ENCODE measurements around the gene AGPAT3. TPM values are rescaled to one million over a fixed set of nuclear protein-coding genes. Genes with fewer than 3 reads are reported as not detected.

Gene AGPAT3
- total RNA-seq, 1 donor from 2014 or later = 63.2 TPM

DNA sequence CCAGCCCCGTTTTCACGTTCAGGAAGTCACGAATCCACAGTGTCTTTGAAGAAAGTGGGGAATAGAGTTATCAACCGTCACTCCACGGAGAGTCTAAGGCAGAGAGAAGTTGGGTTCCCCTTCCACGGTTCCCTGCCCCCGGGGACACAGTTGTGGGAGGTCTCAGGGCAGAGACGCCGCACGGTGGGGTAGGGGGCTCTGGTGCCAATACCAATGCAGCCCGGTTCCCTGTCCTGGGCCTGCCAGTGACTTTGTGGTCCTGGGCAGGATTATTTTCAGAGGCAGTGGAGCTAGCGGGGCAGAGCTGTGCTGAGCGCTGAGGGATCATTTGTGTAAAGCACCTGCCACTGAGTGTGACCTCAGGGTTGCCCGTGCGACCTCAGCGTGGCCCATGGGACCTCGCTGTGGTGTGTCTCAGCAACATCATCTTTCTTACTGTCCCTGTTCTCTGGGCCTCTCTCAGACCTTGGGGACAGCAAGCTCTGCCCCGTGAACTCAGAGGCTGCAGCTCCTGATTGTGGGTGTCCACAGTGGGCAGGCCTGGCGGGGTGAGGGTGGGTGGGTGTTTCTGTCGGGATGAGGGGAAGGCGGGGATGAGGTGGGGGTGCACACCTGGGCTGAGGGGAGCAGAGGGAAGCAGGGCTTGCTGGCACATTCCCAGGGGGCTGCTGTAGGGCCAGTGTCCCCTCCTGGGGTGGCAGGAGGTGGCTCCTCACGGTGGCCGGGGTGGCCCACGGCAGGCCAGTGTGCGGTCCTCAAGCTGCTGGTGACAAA, 65.2 kb downstream of the AGPAT3 start:
- no peak for DNase-seq (ENCODE audit: extremely low spot score, unreplicated experiment)
- H3K36me3 Mint-ChIP-seq (ENCODE audit: unreplicated experiment) = peaks cover 3% of the 10 kb centered on the region
- no peaks in the 10 kb centered on the region for H3K27me3 Mint-ChIP-seq (ENCODE audit: unreplicated experiment)
- H3K9me3 Mint-ChIP-seq (ENCODE audit: unreplicated experiment) = no peaks in the 10 kb centered on the region
- H3K4me3 Mint-ChIP-seq (ENCODE audit: unreplicated experiment) = no peak overlapping the region
- TF ChIP-seq, protein P1, sequence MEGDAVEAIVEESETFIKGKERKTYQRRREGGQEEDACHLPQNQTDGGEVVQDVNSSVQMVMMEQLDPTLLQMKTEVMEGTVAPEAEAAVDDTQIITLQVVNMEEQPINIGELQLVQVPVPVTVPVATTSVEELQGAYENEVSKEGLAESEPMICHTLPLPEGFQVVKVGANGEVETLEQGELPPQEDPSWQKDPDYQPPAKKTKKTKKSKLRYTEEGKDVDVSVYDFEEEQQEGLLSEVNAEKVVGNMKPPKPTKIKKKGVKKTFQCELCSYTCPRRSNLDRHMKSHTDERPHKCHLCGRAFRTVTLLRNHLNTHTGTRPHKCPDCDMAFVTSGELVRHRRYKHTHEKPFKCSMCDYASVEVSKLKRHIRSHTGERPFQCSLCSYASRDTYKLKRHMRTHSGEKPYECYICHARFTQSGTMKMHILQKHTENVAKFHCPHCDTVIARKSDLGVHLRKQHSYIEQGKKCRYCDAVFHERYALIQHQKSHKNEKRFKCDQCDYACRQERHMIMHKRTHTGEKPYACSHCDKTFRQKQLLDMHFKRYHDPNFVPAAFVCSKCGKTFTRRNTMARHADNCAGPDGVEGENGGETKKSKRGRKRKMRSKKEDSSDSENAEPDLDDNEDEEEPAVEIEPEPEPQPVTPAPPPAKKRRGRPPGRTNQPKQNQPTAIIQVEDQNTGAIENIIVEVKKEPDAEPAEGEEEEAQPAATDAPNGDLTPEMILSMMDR (IDR thresholded peaks at IDR 0.05) = no peak
- H3K27ac Mint-ChIP-seq (ENCODE audit: unreplicated experiment) = no peak overlapping the region
- H3K4me1 Mint-ChIP-seq (ENCODE audit: unreplicated experiment) = peaks cover 1% of the 10 kb centered on the region

DNA sequence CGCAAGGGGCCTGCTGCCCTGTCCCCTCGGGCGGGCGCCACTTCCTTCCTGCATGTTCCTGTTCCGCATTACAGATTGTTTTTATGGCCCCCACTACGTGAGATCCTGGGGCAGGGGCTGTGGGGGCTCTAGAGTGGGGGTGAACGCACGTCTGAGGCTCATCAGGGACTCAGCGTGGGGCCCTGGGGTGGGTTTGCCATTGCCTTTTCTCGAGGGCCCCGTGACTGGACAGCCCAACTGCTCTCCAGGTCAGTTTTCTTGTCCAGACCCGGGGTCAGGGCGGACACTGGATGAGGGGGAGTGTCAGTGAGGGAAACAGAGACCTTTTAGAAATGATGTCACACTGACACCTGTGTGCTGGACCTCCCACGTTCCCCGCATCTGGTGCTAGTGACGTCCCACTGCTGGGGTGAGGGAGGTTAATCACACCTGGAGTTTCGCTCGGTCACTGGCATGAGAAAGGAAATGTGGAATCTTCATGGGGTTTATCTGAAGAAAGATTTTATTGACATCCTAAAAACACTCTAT, 65.9 kb downstream of the AGPAT3 start:
- DNase-seq (ENCODE audit: extremely low spot score, unreplicated experiment) = no peak
- Mint-ChIP-seq H3K36me3 (ENCODE audit: unreplicated experiment) (peaks cover 3% of the 10 kb centered on the region), H3K4me1 (ENCODE audit: unreplicated experiment) (no peaks in the 10 kb centered on the region), H3K27ac (ENCODE audit: unreplicated experiment) (no peak overlapping the region), H3K4me3 (ENCODE audit: unreplicated experiment) (no peak overlapping the region), H3K9me3 (ENCODE audit: unreplicated experiment) (no peaks in the 10 kb centered on the region), H3K27me3 (ENCODE audit: unreplicated experiment) (no peaks in the 10 kb centered on the region)
- TF ChIP-seq, protein P1 (IDR thresholded peaks at IDR 0.05) = no peak

DNA sequence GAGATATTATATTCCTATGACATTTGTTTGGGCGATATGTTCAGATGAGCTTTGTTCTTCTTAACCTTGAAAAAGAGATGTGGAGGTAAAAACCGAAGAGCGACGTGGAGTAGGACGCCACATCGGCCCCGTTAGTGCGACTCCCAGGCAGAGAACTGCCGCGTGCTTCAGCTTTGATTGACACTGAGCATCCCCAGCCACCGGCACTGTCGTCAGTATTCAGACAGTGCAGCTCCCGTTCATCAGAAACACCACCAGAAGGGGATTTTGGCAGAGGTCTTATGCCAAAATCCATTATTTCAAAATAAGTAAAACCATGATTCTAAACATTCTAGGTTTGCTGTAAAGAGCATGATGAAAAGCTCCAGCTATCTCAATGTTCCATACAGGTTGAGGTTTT, 66.5 kb downstream of the AGPAT3 start:
- Mint-ChIP-seq H3K27ac (ENCODE audit: unreplicated experiment) (no peak overlapping the region), H3K4me3 (ENCODE audit: unreplicated experiment) (no peak overlapping the region), H3K9me3 (ENCODE audit: unreplicated experiment) (no peaks in the 10 kb centered on the region), H3K4me1 (ENCODE audit: unreplicated experiment) (no peaks in the 10 kb centered on the region), H3K27me3 (ENCODE audit: unreplicated experiment) (no peaks in the 10 kb centered on the region), H3K36me3 (ENCODE audit: unreplicated experiment) (peaks cover 3% of the 10 kb centered on the region)
- DNase-seq (ENCODE audit: extremely low spot score, unreplicated experiment) = no peak
- TF ChIP-seq, protein P1 (IDR thresholded peaks at IDR 0.05) = no peak

DNA sequence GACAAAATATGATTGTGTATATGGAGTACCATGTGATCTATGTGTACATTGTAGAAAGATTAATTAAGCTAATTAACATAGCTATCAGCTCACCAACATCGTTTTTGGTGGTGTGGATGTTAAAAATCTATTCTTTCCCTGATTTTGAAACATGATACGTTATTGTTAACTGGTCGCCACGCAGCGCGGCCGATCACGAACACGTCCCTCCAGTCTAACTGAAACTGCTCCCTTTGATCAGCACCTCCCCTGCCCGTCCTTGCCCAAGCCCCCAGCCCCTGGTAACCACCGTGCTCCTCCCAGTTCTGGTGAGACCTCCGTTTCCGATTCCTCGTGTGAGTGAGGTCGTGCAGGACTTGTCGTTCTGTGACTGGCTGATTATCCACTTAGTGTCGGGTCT, 67.0 kb downstream of the AGPAT3 start:
- DNase-seq (ENCODE audit: extremely low spot score, unreplicated experiment) = no peak
- Mint-ChIP-seq H3K4me3 (ENCODE audit: unreplicated experiment) (no peak overlapping the region), H3K36me3 (ENCODE audit: unreplicated experiment) (peaks cover 3% of the 10 kb centered on the region), H3K27ac (ENCODE audit: unreplicated experiment) (no peak overlapping the region), H3K4me1 (ENCODE audit: unreplicated experiment) (no peaks in the 10 kb centered on the region), H3K27me3 (ENCODE audit: unreplicated experiment) (no peaks in the 10 kb centered on the region), H3K9me3 (ENCODE audit: unreplicated experiment) (no peaks in the 10 kb centered on the region)
- TF ChIP-seq, protein P1 (IDR thresholded peaks at IDR 0.05) = no peak

DNA sequence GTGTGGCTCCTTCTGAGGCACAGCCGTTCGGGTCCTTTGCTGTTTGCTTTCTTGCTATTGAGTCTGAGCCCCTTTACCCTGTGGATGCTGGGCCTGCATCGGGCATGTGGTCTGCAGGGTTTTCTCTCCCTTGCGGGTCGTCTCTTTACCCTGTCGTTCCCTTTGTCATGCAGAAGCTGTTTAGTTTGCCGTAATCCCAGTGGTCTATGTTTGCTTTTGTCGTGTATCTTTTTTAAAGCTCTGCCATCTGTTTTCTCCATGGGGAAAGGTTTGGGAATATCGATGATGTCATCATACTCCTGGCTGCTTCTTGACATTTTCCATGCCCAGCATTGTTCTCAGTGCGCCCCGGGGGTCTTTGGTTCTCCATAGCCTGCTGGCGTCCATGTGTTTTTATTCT, 68.2 kb downstream of the AGPAT3 start:
- TF ChIP-seq, protein P1 (IDR thresholded peaks at IDR 0.05) = no peak
- DNase-seq (ENCODE audit: extremely low spot score, unreplicated experiment) = no peak
- Mint-ChIP-seq H3K27me3 (ENCODE audit: unreplicated experiment) (no peaks in the 10 kb centered on the region), H3K4me1 (ENCODE audit: unreplicated experiment) (no peaks in the 10 kb centered on the region), H3K9me3 (ENCODE audit: unreplicated experiment) (no peaks in the 10 kb centered on the region), H3K4me3 (ENCODE audit: unreplicated experiment) (no peak overlapping the region), H3K27ac (ENCODE audit: unreplicated experiment) (no peak overlapping the region), H3K36me3 (ENCODE audit: unreplicated experiment) (peaks cover 3% of the 10 kb centered on the region)

Data from osteocyte (in vitro differentiated cells).